ENCODE measurements around the gene ACACB.

ACACB gene

GRCh38 chr12:109197327-109197726, 80.9 kb downstream of the ACACB start:
- TF ChIP-seq, protein P1, sequence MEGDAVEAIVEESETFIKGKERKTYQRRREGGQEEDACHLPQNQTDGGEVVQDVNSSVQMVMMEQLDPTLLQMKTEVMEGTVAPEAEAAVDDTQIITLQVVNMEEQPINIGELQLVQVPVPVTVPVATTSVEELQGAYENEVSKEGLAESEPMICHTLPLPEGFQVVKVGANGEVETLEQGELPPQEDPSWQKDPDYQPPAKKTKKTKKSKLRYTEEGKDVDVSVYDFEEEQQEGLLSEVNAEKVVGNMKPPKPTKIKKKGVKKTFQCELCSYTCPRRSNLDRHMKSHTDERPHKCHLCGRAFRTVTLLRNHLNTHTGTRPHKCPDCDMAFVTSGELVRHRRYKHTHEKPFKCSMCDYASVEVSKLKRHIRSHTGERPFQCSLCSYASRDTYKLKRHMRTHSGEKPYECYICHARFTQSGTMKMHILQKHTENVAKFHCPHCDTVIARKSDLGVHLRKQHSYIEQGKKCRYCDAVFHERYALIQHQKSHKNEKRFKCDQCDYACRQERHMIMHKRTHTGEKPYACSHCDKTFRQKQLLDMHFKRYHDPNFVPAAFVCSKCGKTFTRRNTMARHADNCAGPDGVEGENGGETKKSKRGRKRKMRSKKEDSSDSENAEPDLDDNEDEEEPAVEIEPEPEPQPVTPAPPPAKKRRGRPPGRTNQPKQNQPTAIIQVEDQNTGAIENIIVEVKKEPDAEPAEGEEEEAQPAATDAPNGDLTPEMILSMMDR (IDR thresholded peaks at IDR 0.05; ENCODE audit: extremely low read depth, missing control alignments): no peak
- DNase-seq (ENCODE audit: low spot score): no peak

GRCh38 chr12:109199324-109199723, 82.9 kb downstream of the ACACB start:
- TF ChIP-seq, protein P1 (IDR thresholded peaks at IDR 0.05; ENCODE audit: extremely low read depth, missing control alignments): no peak
- DNase-seq (ENCODE audit: low spot score): no peak

- DNase-seq (ENCODE audit: low spot score): no peak
- TF ChIP-seq, protein P1 (IDR thresholded peaks at IDR 0.05; ENCODE audit: extremely low read depth, missing control alignments): no peak
Observed at GRCh38 chr12:109200825-109201495, 84.6 kb downstream of the ACACB start.

- no peak for DNase-seq (ENCODE audit: low spot score)
- TF ChIP-seq, protein P1 (IDR thresholded peaks at IDR 0.05; ENCODE audit: extremely low read depth, missing control alignments): no peak
Observed at GRCh38 chr12:109201496-109201885, 85.1 kb downstream of the ACACB start.

- TF ChIP-seq, protein P1 (IDR thresholded peaks at IDR 0.05; ENCODE audit: extremely low read depth, missing control alignments): no peak
Observed at GRCh38 chr12:109202770-109203169, 86.4 kb downstream of the ACACB start.

DNA sequence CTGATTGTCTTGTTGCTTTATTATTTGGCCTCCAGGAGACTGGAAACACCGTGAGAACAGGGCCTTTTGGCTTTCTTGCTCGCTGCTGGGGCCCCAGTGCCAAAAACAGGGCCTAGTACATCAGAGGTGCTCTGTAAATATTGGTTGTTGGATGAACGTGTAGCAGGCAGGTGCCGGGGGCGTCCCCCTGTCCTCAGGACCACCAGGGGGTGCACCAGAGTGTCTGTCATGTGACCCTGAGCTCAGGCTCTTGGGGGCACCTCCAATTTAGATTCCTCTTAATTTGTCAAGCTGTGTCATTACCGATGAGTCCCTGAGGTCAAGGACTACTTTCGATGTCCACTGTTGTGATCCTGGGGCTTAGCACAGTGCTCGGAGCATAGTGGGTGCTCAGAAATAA, 87.1 kb downstream of the ACACB start:
- TF ChIP-seq, protein P1 (IDR thresholded peaks at IDR 0.05; ENCODE audit: extremely low read depth, missing control alignments): no peak
- DNase-seq (ENCODE audit: low spot score): no peak

More at GRCh38 chr12:109202770-109203169, 86.4 kb downstream of the ACACB start:
- DNase-seq (ENCODE audit: low spot score): no peak

DNA sequence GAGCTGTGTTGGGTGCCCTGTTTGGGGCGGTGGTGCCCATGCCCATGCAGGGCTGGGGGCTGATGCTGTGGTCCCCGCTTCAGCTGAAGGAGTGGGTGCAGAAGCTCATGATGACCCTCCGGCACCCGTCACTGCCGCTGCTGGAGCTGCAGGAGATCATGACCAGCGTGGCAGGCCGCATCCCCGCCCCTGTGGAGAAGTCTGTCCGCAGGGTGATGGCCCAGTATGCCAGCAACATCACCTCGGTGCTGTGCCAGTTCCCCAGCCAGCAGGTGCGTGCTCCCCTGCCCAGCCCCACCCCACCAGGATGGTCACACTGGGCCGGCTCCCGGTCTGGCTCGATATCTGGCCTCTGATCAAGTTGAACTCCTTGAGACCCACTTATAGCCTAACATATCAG, 92.7 kb downstream of the ACACB start:
- TF ChIP-seq, protein P1 (IDR thresholded peaks at IDR 0.05; ENCODE audit: extremely low read depth, missing control alignments): no peak
- DNase-seq (ENCODE audit: low spot score): no peak

All from GM20000 (cell line).